SK-N-SH treated with all-trans-retinoic acid at 6 μM for 48 hours (cell line): ENCODE measurements around the gene CDKN2A.

Source experiments
- ARNTL ChIP-seq: fragments of 450-650 bp; formaldehyde crosslinking; IDR thresholded peaks from 2 replicates; pipeline ENCODE4 v1.5.0; 2020; ENCODE audit warnings: low read depth, mild to moderate bottlenecking, moderate library complexity, borderline replicate concordance
- ISL1 ChIP-seq: fragments of 250-450 bp; sonication (Bioruptor Pico); IDR thresholded peaks from 2 replicates; pipeline ENCODE4 v2.1.2; 2022; ENCODE audit warnings: mild to moderate bottlenecking, moderate library complexity
- PATZ1 ChIP-seq: fragments of 250-450 bp; sonication (Bioruptor Pico); IDR thresholded peaks from 2 replicates; pipeline ENCODE4 v1.8.0; 2020; ENCODE audit warnings: mild to moderate bottlenecking, moderate library complexity, borderline replicate concordance
- RARB ChIP-seq: fragments of 250-450 bp; sonication (Bioruptor Pico); IDR thresholded peaks from 2 replicates; pipeline ENCODE4 v1.8.0; 2021; ENCODE audit warnings: mild to moderate bottlenecking, moderate library complexity

- TF ChIP-seq ISL1: no peak
- no peak for TF ChIP-seq RARB (CRISPR knock-in tag)
- TF ChIP-seq ARNTL (CRISPR knock-in tag): no peak
- TF ChIP-seq PATZ1 (CRISPR knock-in tag): no peak
Observed at GRCh38 chr9:22010866-22011625, 16.9 kb upstream of the CDKN2A start.
